Panc1 (cell line): ENCODE data around the gene ARL5A. TPM values are rescaled to one million over a fixed set of nuclear protein-coding genes. Genes with fewer than 3 reads are reported as not detected.

Experiments used
- ATAC-seq: fragments of 200-7000 bp; cut with Tn5 transposase; 2 replicates; pipeline ENCODE4 v1.9.1; 2020; ENCODE audit warnings: mild to moderate bottlenecking, moderate library complexity
- BruUV-seq: library from RNA; stranded (reverse); fragments of 400-500 nt; replicated peaks from 2 replicates; lab custom pipeline; 2021; lab: Mats Ljungman, UMichigan
- CTCF ChIA-PET: fragments of 300-600 bp; sonication (Branson Sonifier 250); formaldehyde crosslinking; loops from one replicate; lab custom pipeline; 2022; ENCODE audit warnings: antibody characterized with exemption; lab: Charles Lee
- POLR2A ChIA-PET: fragments of 300-600 bp; sonication (Branson Sonifier 250); formaldehyde crosslinking; loops from one replicate; lab custom pipeline; 2022; ENCODE audit warnings: antibody characterized with exemption; lab: Charles Lee
- DNase-seq: peaks from one replicate; pipeline ENCODE4 v3.0.0-alpha.2; 2010; ENCODE audit warnings: low read depth, low spot score
- H3K27ac ChIP-seq: 2 replicates; pipeline ENCODE4 v1.5.1; 2011; ENCODE audit warnings: mild to moderate bottlenecking, low read length, inconsistent platforms
- H3K27me3 ChIP-seq: fragments of 200-500 bp; sonication (Bioruptor generic); 2 replicates; pipeline ENCODE4 v1.6.0; 2014; ENCODE audit warnings: low read length, inconsistent platforms; ENCODE audit not compliant: control insufficient read depth, insufficient read depth
- H3K36me3 ChIP-seq: fragments of 200-500 bp; sonication (Bioruptor generic); 2 replicates; pipeline ENCODE4 v1.5.1; 2014; ENCODE audit warnings: inconsistent platforms, mild to moderate bottlenecking, low read length, moderate library complexity; ENCODE audit not compliant: control insufficient read depth, insufficient read depth
- H3K4me1 ChIP-seq: 2 replicates; pipeline ENCODE4 v1.5.1; 2011; ENCODE audit warnings: inconsistent platforms, mild to moderate bottlenecking, low read length, moderate library complexity; ENCODE audit not compliant: control insufficient read depth, insufficient read depth
- H3K4me3 ChIP-seq, 2 experiments: 2 replicates each; pipeline ENCODE4 v1.5.1; 2011 to 2012; ENCODE audit warnings: low read depth in 2 of 2, low read length in 2 of 2, mild to moderate bottlenecking in 2 of 2, inconsistent platforms in 1 of 2, moderate library complexity in 1 of 2
- H3K9me3 ChIP-seq: fragments of 200-500 bp; sonication (Bioruptor generic); 2 replicates; pipeline ENCODE4 v1.5.1; 2014; ENCODE audit warnings: low read depth, mild to moderate bottlenecking, inconsistent platforms, low read length, moderate library complexity; ENCODE audit not compliant: control insufficient read depth, insufficient read depth
- POLR2AphosphoS5 ChIP-seq: IDR thresholded peaks from 2 replicates; pipeline ENCODE4 v1.6.1; 2012; ENCODE audit warnings: mild to moderate bottlenecking, low read depth, low read length, moderate library complexity
- SIN3A ChIP-seq: IDR thresholded peaks from 2 replicates; pipeline ENCODE4 v1.6.1; 2012; ENCODE audit warnings: low read depth, mild to moderate bottlenecking, low read length, moderate library complexity, borderline replicate concordance; ENCODE audit not compliant: insufficient read depth
- TCF7L2 ChIP-seq: IDR thresholded peaks from 2 replicates; pipeline ENCODE4 v1.6.1; 2011; ENCODE audit warnings: mild to moderate bottlenecking, low read depth, low read length, inconsistent platforms
- in situ Hi-C: cut with HindIII; loops from 2 replicates; pipeline ENCODE4 v1.10.0; 2016; ENCODE audit warnings: low sequenced_read_pairs, low pct_unique_long_range_greater_than_20kb
- intact Hi-C: fragments of 100-400 bp; cut with micrococcal nuclease; formaldehyde crosslinking; loops from one replicate; pipeline ENCODE4 v1.10.0; 2022; ENCODE audit not compliant: unreplicated experiment
- total RNA-seq: library from RNA; stranded (reverse); gene quantifications from one replicate; pipeline ENCODE4 v1.2.1, GENCODE V29; 2021; ENCODE audit not compliant: unreplicated experiment
- TF ChIP-seq, protein P1 (sequence below): fragments of 450-650 bp; IDR thresholded peaks from 2 replicates; pipeline ENCODE4 v1.5.1; 2017; ENCODE audit warnings: mild to moderate bottlenecking
- TF ChIP-seq, protein P2 (sequence below), 2 experiments: IDR thresholded peaks; 2 replicates each; pipeline ENCODE4 v1.6.1; 2011 to 2012; ENCODE audit warnings: low read depth in 2 of 2, control low read depth in 1 of 2, low read length in 1 of 2, mild to moderate bottlenecking in 1 of 2, moderate library complexity in 1 of 2; ENCODE audit not compliant: insufficient read depth in 1 of 2

Gene ARL5A
- total RNA-seq, 1 experiment from 2014 or later, result 47.5 TPM

DNA sequence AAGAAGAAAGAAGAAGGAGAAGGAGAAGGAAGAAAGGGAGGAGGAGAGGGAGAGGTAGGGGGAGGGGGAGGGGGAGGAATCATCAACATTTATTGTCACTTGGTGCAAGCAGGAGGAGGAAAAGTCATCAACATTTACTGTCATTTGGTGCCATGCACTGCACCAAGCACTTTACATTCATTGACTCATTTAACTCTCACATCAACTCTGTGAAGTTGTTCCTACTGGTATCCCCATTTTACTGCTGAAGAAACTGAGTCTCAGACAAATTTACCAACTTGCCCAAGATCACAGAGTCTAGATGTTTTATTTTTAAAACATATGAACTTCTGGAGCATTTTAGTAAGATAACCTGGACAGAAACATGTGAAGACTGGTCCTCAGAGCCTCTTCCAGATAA lies 47.3 kb downstream of the ARL5A start:
- intact Hi-C loops, result no loop called here
- Histone ChIP-seq H3K27ac (no peak overlapping the region), H3K4me1 (no peaks in the 10 kb centered on the region), H3K9me3 (no peaks in the 10 kb centered on the region), H3K36me3 (no peaks in the 10 kb centered on the region), H3K4me3 (no peak overlapping the region), H3K27me3 (no peaks in the 10 kb centered on the region)
- no peak for ATAC-seq
- TF ChIP-seq, protein P1, sequence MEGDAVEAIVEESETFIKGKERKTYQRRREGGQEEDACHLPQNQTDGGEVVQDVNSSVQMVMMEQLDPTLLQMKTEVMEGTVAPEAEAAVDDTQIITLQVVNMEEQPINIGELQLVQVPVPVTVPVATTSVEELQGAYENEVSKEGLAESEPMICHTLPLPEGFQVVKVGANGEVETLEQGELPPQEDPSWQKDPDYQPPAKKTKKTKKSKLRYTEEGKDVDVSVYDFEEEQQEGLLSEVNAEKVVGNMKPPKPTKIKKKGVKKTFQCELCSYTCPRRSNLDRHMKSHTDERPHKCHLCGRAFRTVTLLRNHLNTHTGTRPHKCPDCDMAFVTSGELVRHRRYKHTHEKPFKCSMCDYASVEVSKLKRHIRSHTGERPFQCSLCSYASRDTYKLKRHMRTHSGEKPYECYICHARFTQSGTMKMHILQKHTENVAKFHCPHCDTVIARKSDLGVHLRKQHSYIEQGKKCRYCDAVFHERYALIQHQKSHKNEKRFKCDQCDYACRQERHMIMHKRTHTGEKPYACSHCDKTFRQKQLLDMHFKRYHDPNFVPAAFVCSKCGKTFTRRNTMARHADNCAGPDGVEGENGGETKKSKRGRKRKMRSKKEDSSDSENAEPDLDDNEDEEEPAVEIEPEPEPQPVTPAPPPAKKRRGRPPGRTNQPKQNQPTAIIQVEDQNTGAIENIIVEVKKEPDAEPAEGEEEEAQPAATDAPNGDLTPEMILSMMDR, result no peak
- TF ChIP-seq POLR2AphosphoS5, result no peak
- no peak for TF ChIP-seq TCF7L2
- TF ChIP-seq SIN3A, result no peak
- TF ChIP-seq, protein P2, sequence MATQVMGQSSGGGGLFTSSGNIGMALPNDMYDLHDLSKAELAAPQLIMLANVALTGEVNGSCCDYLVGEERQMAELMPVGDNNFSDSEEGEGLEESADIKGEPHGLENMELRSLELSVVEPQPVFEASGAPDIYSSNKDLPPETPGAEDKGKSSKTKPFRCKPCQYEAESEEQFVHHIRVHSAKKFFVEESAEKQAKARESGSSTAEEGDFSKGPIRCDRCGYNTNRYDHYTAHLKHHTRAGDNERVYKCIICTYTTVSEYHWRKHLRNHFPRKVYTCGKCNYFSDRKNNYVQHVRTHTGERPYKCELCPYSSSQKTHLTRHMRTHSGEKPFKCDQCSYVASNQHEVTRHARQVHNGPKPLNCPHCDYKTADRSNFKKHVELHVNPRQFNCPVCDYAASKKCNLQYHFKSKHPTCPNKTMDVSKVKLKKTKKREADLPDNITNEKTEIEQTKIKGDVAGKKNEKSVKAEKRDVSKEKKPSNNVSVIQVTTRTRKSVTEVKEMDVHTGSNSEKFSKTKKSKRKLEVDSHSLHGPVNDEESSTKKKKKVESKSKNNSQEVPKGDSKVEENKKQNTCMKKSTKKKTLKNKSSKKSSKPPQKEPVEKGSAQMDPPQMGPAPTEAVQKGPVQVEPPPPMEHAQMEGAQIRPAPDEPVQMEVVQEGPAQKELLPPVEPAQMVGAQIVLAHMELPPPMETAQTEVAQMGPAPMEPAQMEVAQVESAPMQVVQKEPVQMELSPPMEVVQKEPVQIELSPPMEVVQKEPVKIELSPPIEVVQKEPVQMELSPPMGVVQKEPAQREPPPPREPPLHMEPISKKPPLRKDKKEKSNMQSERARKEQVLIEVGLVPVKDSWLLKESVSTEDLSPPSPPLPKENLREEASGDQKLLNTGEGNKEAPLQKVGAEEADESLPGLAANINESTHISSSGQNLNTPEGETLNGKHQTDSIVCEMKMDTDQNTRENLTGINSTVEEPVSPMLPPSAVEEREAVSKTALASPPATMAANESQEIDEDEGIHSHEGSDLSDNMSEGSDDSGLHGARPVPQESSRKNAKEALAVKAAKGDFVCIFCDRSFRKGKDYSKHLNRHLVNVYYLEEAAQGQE (IDR thresholded peaks at IDR 0.05; ENCODE audit: insufficient read depth in 1 of 2, low read depth in 2 of 2, low read length in 1 of 2), result no peak
- CTCF ChIA-PET, result no interaction called here
- no peak for DNase-seq
- in situ Hi-C loops, result no loop called here
- BruUV-seq, result no TSS peak
- POLR2A ChIA-PET, result no interaction called here

DNA sequence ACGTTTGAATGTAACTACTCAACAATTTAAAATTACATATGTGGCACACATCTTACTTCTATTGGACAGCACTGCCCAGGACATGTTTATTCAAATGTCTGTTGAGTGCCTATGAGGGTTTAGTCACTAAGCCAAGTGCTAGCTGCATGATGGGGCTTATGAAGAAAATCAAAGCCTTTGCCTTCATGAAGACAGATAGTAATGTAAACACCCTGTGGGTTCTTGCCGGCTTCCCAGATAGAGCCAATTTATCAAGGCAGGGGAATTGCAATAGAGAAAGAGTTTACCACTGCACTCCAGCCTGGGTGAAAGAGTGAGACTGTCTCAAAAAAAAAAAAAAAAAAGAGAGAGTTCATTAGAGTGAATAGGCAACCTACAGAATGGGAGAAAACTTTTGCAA lies 50.3 kb downstream of the ARL5A start:
- DNase-seq (no peak), ATAC-seq (no peak)
- ChIA-PET CTCF (interaction anchor here (0.6 kb wide), 1 partner anchor 206 kb away, joined by 4 read pairs; no protein-coding TSS in a partner anchor), POLR2A (no interaction called here)
- TF ChIP-seq TCF7L2 (no peak), POLR2AphosphoS5 (no peak), SIN3A (no peak)
- TF ChIP-seq, protein P2 (IDR thresholded peaks at IDR 0.05; ENCODE audit: insufficient read depth in 1 of 2, low read depth in 2 of 2, low read length in 1 of 2), result no peak
- TF ChIP-seq, protein P1, result no peak
- Histone ChIP-seq H3K27me3 (no peaks in the 10 kb centered on the region), H3K27ac (no peak overlapping the region), H3K9me3 (no peaks in the 10 kb centered on the region), H3K4me1 (no peaks in the 10 kb centered on the region), H3K4me3 (no peak overlapping the region), H3K36me3 (no peaks in the 10 kb centered on the region)
- in situ Hi-C loops (no loop called here), intact Hi-C loops (no loop called here)
- no TSS peak for BruUV-seq
